DOHH2 (cell line): ENCODE results near the gene TYRO3.
"Not testable (repeated sequence)": the region's sequence is repeated elsewhere in the genome, so short reads cannot be mapped to it uniquely, and the experiment has no call there.

Source experiments
- H3F3A ChIP-seq: fragments of 200-600 bp; sonication (generic), shearing (Covaris generic); 2 replicates; pipeline ENCODE4 v1.6.0; 2016; ENCODE audit warnings: antibody characterized with exemption, mild to moderate bottlenecking; ENCODE audit not compliant: control insufficient read depth, insufficient read depth
- H3K27ac ChIP-seq: fragments of 200-600 bp; sonication (generic); 2 replicates; pipeline ENCODE4 v1.5.1; 2014; ENCODE audit warnings: low read depth, mild to moderate bottlenecking, low read length, moderate library complexity
- H3K27me3 ChIP-seq: fragments of 200-600 bp; sonication (generic); 2 replicates; pipeline ENCODE4 v1.6.1; 2014; ENCODE audit warnings: mild to moderate bottlenecking, low read length, mixed read lengths; ENCODE audit not compliant: control insufficient read depth
- H3K36me3 ChIP-seq: fragments of 200-600 bp; sonication (generic); 2 replicates; pipeline ENCODE4 v1.6.1; 2014; ENCODE audit warnings: mild to moderate bottlenecking, low read length, moderate library complexity, mixed read lengths; ENCODE audit not compliant: control insufficient read depth
- H3K4me1 ChIP-seq: fragments of 200-600 bp; sonication (generic); 2 replicates; pipeline ENCODE4 v1.6.1; 2014; ENCODE audit warnings: mild to moderate bottlenecking, low read length, mixed read lengths; ENCODE audit not compliant: control insufficient read depth
- H3K4me2 ChIP-seq: fragments of 200-600 bp; sonication (generic); 2 replicates; pipeline ENCODE4 v1.6.0; 2014; ENCODE audit warnings: mild to moderate bottlenecking, low read length, moderate library complexity
- H3K4me3 ChIP-seq: fragments of 200-600 bp; sonication (generic); 2 replicates; pipeline ENCODE4 v1.5.1; 2014; ENCODE audit warnings: mild to moderate bottlenecking, low read length, mixed read lengths
- H3K79me2 ChIP-seq: fragments of 200-600 bp; sonication (generic); 2 replicates; pipeline ENCODE4 v1.6.1; 2014; ENCODE audit warnings: mild to moderate bottlenecking, low read length, mixed read lengths; ENCODE audit not compliant: control insufficient read depth
- H3K9me2 ChIP-seq: fragments of 200-600 bp; sonication (generic); replicated peaks from 2 replicates; pipeline ENCODE4 v1.6.1; 2014; ENCODE audit warnings: mild to moderate bottlenecking, low read length, mixed read lengths; ENCODE audit not compliant: control insufficient read depth
- H3K9me3 ChIP-seq: fragments of 200-600 bp; sonication (generic); 2 replicates; pipeline ENCODE4 v1.6.1; 2014; ENCODE audit warnings: antibody characterized with exemption, low read length, mixed read lengths; ENCODE audit not compliant: control insufficient read depth, insufficient read depth
- H4K20me1 ChIP-seq: fragments of 200-600 bp; sonication (generic); 2 replicates; pipeline ENCODE4 v1.6.0; 2014; ENCODE audit warnings: low read depth, mild to moderate bottlenecking, antibody characterized with exemption, low read length, moderate library complexity; ENCODE audit not compliant: control insufficient read depth, insufficient read depth
- EZH2phosphoT487 ChIP-seq: fragments of 200-600 bp; sonication (generic); IDR thresholded peaks from 2 replicates; pipeline ENCODE4 v1.6.1; 2017; ENCODE audit warnings: borderline replicate concordance, mild to moderate bottlenecking, antibody characterized with exemption, low read length, moderate library complexity, mixed read lengths
- TF ChIP-seq, protein P1 (sequence below): fragments of 200-600 bp; sonication (generic); IDR thresholded peaks from one replicate; pipeline ENCODE4 v1.5.1; 2014; ENCODE audit warnings: antibody characterized with exemption, mild to moderate bottlenecking, low read depth, low read length; ENCODE audit not compliant: poor library complexity, severe bottlenecking

Gene TYRO3

DNA sequence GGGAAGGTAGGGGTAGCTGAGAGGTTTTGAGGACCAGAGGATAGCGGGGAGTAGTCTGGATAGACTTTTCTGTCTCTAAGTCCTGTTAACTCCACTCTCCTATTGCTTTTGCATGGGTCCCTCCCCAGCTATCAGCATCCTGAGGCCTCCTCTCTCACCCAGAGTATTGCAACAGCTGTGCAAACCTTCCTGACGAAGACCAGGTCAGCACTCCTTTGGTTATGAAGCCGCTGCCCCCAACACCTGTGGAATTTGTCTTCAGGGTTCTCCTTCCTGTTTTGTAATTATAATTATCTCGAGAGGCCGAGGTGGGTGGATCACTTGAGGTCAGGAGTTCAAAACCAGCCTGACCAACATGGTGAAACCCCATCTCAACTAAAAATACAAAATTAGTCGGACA, 24.8 kb downstream of the TYRO3 start:
- H3K27me3 ChIP-seq, result peaks cover 11% of the 10 kb centered on the region
- H3K36me3 ChIP-seq, result no peaks in the 10 kb centered on the region
- no peak overlapping the region for H3K27ac ChIP-seq
- no peaks in the 10 kb centered on the region for H3K9me3 ChIP-seq
- no peaks in the 10 kb centered on the region for H3K9me2 ChIP-seq
- H3K4me1 ChIP-seq, result no peaks in the 10 kb centered on the region
- no peaks in the 10 kb centered on the region for H4K20me1 ChIP-seq
- H3F3A ChIP-seq, result no peaks in the 10 kb centered on the region
- H3K4me3 ChIP-seq, result no peak overlapping the region
- TF ChIP-seq EZH2phosphoT487, result no peak
- TF ChIP-seq, protein P1, sequence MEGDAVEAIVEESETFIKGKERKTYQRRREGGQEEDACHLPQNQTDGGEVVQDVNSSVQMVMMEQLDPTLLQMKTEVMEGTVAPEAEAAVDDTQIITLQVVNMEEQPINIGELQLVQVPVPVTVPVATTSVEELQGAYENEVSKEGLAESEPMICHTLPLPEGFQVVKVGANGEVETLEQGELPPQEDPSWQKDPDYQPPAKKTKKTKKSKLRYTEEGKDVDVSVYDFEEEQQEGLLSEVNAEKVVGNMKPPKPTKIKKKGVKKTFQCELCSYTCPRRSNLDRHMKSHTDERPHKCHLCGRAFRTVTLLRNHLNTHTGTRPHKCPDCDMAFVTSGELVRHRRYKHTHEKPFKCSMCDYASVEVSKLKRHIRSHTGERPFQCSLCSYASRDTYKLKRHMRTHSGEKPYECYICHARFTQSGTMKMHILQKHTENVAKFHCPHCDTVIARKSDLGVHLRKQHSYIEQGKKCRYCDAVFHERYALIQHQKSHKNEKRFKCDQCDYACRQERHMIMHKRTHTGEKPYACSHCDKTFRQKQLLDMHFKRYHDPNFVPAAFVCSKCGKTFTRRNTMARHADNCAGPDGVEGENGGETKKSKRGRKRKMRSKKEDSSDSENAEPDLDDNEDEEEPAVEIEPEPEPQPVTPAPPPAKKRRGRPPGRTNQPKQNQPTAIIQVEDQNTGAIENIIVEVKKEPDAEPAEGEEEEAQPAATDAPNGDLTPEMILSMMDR, result no peak
- no peaks in the 10 kb centered on the region for H3K79me2 ChIP-seq
- no peak overlapping the region for H3K4me2 ChIP-seq

DNA sequence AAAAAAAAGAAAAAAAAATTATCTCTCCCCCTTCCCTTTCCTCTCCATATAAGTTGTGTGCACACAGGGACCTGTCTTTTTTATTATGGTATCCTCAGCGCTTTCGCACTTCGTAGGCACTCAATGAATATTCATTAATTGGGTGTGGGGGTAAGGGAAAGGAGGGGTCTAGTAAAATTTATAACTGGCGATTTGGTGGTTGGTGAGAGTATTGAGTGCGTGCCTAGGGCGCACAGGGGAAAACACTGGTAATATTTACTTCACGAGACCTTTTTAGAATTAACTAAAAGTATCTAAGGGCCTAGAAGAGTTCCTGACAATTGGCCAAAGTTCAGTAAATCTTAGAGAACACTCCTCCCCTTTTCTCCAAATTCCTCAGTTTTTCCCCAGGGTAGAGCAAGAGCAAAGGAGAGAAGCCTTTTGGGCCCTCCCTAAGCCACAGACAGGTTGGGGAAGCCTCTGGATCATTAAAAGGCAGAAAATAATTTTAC, 25.7 kb downstream of the TYRO3 start:
- Histone ChIP-seq H3K9me3 (no peaks in the 10 kb centered on the region), H3K27ac (no peak overlapping the region), H3K4me3 (no peak overlapping the region), H3K36me3 (no peaks in the 10 kb centered on the region), H3K4me2 (no peak overlapping the region), H3K79me2 (no peaks in the 10 kb centered on the region), H4K20me1 (no peaks in the 10 kb centered on the region), H3K27me3 (peaks cover 11% of the 10 kb centered on the region), H3F3A (no peaks in the 10 kb centered on the region), H3K9me2 (no peaks in the 10 kb centered on the region), H3K4me1 (no peaks in the 10 kb centered on the region)
- no peak for TF ChIP-seq EZH2phosphoT487
- TF ChIP-seq, protein P1, result no peak

DNA sequence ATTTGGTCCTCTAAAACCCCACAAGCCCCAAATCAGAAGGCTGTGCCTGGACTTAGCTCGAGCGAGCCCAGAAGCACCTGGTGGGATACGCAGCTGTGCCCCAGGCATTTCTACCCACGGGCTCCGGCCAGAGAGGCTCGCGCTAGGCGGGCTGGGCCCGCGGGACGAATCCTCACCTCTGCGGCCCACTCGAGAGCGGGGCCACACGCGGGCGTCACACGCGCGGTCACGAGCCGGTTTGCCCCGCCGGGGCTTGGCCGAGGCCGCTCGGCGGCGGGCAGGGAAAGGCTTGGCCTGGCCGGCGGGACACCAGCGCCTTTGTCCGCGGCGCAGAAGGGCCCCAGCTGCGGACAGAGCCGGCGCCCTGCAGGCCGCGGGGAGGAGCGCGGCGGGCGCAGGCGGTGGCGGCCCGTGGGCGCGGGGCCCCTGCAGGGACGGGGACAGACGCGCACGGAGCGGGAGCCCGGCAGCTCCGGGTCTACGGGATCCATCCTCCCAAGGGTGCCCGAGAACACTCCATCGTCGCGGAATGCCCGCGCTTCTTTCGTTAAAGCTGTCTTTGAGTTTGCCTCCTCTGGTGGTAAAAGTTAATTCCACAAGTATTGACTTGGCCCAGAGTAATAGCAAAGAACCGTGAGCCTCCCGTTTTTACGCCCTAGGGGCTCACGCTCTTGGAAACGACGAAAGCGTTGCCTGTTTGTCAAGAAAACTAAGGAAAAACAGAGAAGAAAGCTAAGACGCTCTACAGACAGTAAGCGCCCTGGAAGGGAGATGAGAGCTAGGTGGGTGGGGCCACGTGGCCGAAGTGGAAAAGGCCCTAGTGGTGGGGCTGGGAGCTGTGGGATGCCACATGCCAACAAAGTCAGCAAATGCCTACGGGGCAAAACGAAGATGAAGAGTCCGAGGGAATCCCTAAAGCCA, 26.4 kb downstream of the TYRO3 start:
- H3K4me3 ChIP-seq, result no peak overlapping the region
- H3K79me2 ChIP-seq, result no peaks in the 10 kb centered on the region
- H3K36me3 ChIP-seq, result no peaks in the 10 kb centered on the region
- H4K20me1 ChIP-seq, result no peaks in the 10 kb centered on the region
- H3K4me2 ChIP-seq, result no peak overlapping the region
- no peak overlapping the region for H3K27ac ChIP-seq
- TF ChIP-seq, protein P1, result no peak
- TF ChIP-seq EZH2phosphoT487, result no peak
- H3K27me3 ChIP-seq, result peaks cover 11% of the 10 kb centered on the region
- H3K9me2 ChIP-seq, result no peaks in the 10 kb centered on the region
- no peaks in the 10 kb centered on the region for H3K9me3 ChIP-seq
- no peaks in the 10 kb centered on the region for H3K4me1 ChIP-seq
- no peaks in the 10 kb centered on the region for H3F3A ChIP-seq

DNA sequence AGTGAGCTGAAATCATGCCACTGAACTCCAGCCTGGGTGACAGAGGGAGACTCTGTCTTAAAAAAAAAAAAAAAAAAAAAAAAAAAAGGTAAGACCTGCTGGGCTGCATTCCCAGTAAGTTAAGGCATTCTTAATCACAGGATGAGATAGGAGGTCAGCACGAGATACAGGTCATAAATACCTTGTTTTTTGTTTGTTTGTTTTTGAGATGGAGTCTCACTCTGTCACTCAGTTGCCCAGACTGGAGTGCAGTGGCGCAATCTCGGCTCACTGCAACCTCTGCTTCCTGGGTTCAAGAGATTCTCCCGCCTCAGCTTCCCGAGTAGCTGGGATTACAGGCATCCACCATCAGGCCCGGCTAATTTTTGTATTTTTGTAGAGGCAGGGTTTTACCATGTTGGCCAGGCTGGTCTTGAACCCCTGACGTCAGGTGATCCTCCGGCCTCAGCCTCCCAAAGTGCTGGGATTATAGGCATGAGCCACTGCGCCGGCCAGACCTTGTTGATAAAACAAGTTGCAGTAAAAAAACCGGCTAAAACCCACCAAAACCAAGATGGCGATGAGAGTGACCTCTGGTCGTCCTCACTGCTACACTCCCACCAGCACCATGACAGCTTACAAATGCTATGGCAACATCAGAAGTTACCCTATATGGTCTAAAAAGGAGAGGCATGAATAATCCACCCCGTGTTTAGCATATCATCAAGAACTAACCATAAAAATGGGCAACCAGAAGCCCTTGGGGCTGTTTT, 27.7 kb downstream of the TYRO3 start:
- not testable (repeated sequence) for H3K27ac ChIP-seq, H3F3A ChIP-seq, H3K4me1 ChIP-seq, H3K9me3 ChIP-seq, H4K20me1 ChIP-seq, H3K9me2 ChIP-seq, H3K4me2 ChIP-seq, H3K79me2 ChIP-seq, H3K36me3 ChIP-seq, H3K4me3 ChIP-seq
- H3K27me3 ChIP-seq, result peaks cover 11% of the 10 kb centered on the region

DNA sequence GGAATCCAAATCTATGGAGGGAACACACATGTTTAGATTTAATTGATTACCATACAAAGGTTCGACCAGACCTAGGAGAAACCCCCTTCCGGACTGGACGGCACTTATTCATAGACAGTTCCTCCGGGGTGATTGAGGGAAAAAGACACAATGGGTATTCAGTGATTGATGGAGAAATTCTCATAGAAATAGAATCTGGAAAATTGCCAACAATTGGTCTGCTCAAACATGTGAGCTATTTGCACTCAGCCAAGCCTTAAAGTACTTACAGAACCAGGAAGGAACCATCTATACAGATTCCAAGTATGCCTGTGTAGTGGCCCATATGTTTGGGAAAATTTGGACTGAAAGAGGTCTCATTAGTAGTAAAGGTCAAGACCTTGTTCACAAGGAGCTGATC, 30.0 kb downstream of the TYRO3 start:
- H3K9me3 ChIP-seq, H3K27ac ChIP-seq, H3K4me3 ChIP-seq, H3K79me2 ChIP-seq, H3K4me2 ChIP-seq, H3F3A ChIP-seq, H3K9me2 ChIP-seq, H3K36me3 ChIP-seq, H4K20me1 ChIP-seq, H3K4me1 ChIP-seq: not testable (repeated sequence)
- H3K27me3 ChIP-seq, result peaks cover 11% of the 10 kb centered on the region
